CD4-positive, CD25-positive, alpha-beta regulatory T cell (primary cell): ENCODE data around the gene ACOT12. TPM values are rescaled to one million over a fixed set of nuclear protein-coding genes. Genes with fewer than 3 reads are reported as not detected.

Experiments
- ATAC-seq, 2 donors: fragments of 150-1000 bp; cut with Tn5 transposase; one replicate each; pipeline ENCODE4 v1.10.0; 2021; ENCODE audit warnings: low read depth in 2 of 2, moderate number of reproducible peaks in 2 of 2, moderate library complexity in 1 of 2
- DNase-seq, 3 donors: peaks; one replicate each; pipeline versions ENCODE4 v3.0.0 to v3.0.0-alpha.2; 2012 to 2022; ENCODE audit warnings: mixed read lengths in 1 of 3
- H3K27ac ChIP-seq: one replicate; pipeline ENCODE4 v1.7.0; 2013; ENCODE audit warnings: mild to moderate bottlenecking, low read length; ENCODE audit not compliant: insufficient read depth, poor library complexity, severe bottlenecking
- H3K27me3 ChIP-seq: one replicate; pipeline ENCODE4 v1.7.0; 2013; ENCODE audit warnings: low read length; ENCODE audit not compliant: control insufficient read depth, insufficient read depth
- H3K36me3 ChIP-seq: one replicate; pipeline ENCODE4 v1.7.0; 2013; ENCODE audit warnings: mild to moderate bottlenecking, low read length, moderate library complexity; ENCODE audit not compliant: control insufficient read depth, insufficient read depth
- H3K4me1 ChIP-seq: 2 replicates; pipeline ENCODE4 v1.7.0; 2013; ENCODE audit warnings: mild to moderate bottlenecking, low read length; ENCODE audit not compliant: insufficient read depth, control insufficient read depth, poor library complexity, severe bottlenecking
- H3K4me3 ChIP-seq: one replicate; pipeline ENCODE4 v1.7.0; 2013; ENCODE audit warnings: low read depth, mild to moderate bottlenecking, low read length, moderate library complexity
- H3K9me3 ChIP-seq, 2 experiments: 1 replicate in 1 of 2; 2 replicates in 1 of 2; pipeline ENCODE4 v1.7.0; 2013; ENCODE audit warnings: low read length in 2 of 2, mild to moderate bottlenecking in 1 of 2, moderate library complexity in 1 of 2; ENCODE audit not compliant: control insufficient read depth in 2 of 2
- H3K27ac Mint-ChIP-seq, 3 donors: one replicate each; pipeline ENCODE4 v1.8.0; 2020 to 2022; ENCODE audit warnings: mild to moderate bottlenecking in 3 of 3, mixed read lengths in 3 of 3, moderate library complexity in 2 of 3
- H3K27me3 Mint-ChIP-seq: one replicate; pipeline ENCODE4 v1.8.0; 2022; ENCODE audit warnings: mild to moderate bottlenecking, mixed read lengths
- H3K36me3 Mint-ChIP-seq: one replicate; pipeline ENCODE4 v1.8.0; 2020; ENCODE audit warnings: mixed read lengths
- H3K4me1 Mint-ChIP-seq, 4 donors: one replicate each; pipeline ENCODE4 v1.8.0; 2020 to 2022; ENCODE audit warnings: mixed read lengths in 4 of 4, mild to moderate bottlenecking in 1 of 4
- H3K4me3 Mint-ChIP-seq, 4 donors: one replicate each; pipeline ENCODE4 v1.8.0; 2020 to 2022; ENCODE audit warnings: mild to moderate bottlenecking in 4 of 4, mixed read lengths in 4 of 4, moderate library complexity in 3 of 4
- H3K9me3 Mint-ChIP-seq, 7 donors: one replicate each; pipeline ENCODE4 v1.8.0; 2020 to 2022; ENCODE audit warnings: mixed read lengths in 7 of 7, mild to moderate bottlenecking in 3 of 7, moderate library complexity in 2 of 7
- polyA plus RNA-seq, 4 donors: library from polyadenylated mRNA; unstranded; fragments of 300-500 nt; fragmentation: Illumina TruSeq; gene quantifications; one replicate each; pipeline ENCODE4 v1.2.3, GENCODE V29; 2021
- total RNA-seq: library from RNA; stranded (reverse); gene quantifications from one replicate; pipeline ENCODE4 v1.2.3, GENCODE V29; 2022

The ACOT12 gene
- total and polyA plus RNA-seq, 5 donors from 2014 or later, result not detected

GRCh38 chr5:81315830-81316229, 78.1 kb downstream of the ACOT12 start:
- Histone ChIP-seq H3K4me1 (no peaks in the 10 kb centered on the region), H3K27me3 (no peaks in the 10 kb centered on the region), H3K4me3 (no peak overlapping the region), H3K27ac (no peak overlapping the region), H3K36me3 (peaks cover 26% of the 10 kb centered on the region), H3K9me3 (no peaks in the 10 kb centered on the region)
- H3K27ac Mint-ChIP-seq, result no peak overlapping the region
- H3K27me3 Mint-ChIP-seq, result no peaks in the 10 kb centered on the region
- ATAC-seq (no peak), DNase-seq (no peak)
- no peak overlapping the region for H3K4me3 Mint-ChIP-seq
- peaks cover 0 to 2% (median 0%) of the 10 kb centered on the region in 7 donors for H3K9me3 Mint-ChIP-seq
- peaks cover 26% of the 10 kb centered on the region for H3K36me3 Mint-ChIP-seq
- H3K4me1 Mint-ChIP-seq, result peaks cover 0 to 4% (median 2%) of the 10 kb centered on the region in 4 donors

GRCh38 chr5:81315336-81315735, 78.6 kb downstream of the ACOT12 start:
- no peak overlapping the region for H3K4me3 Mint-ChIP-seq

GRCh38 chr5:81314581-81314980, 79.4 kb downstream of the ACOT12 start:
- DNase-seq (no peak), ATAC-seq (no peak)
- H3K4me1 ChIP-seq, result no peaks in the 10 kb centered on the region
- H3K4me3 ChIP-seq, result no peak overlapping the region
- H3K27me3 ChIP-seq, result no peaks in the 10 kb centered on the region
- H3K4me3 Mint-ChIP-seq, result no peak overlapping the region
- H3K27me3 Mint-ChIP-seq, result no peaks in the 10 kb centered on the region
- peaks cover 0 to 2% (median 0%) of the 10 kb centered on the region in 7 donors for H3K9me3 Mint-ChIP-seq
- peaks cover 30% of the 10 kb centered on the region for H3K36me3 ChIP-seq
- peaks cover 33% of the 10 kb centered on the region for H3K36me3 Mint-ChIP-seq
- no peak overlapping the region for H3K27ac ChIP-seq
- no peaks in the 10 kb centered on the region for H3K9me3 ChIP-seq
- peaks cover 0 to 4% (median 2%) of the 10 kb centered on the region in 4 donors for H3K4me1 Mint-ChIP-seq
- H3K27ac Mint-ChIP-seq, result no peak overlapping the region

More at GRCh38 chr5:81315336-81315735, 78.6 kb downstream of the ACOT12 start:
- no peak for ATAC-seq
- Mint-ChIP-seq H3K27ac (no peak overlapping the region), H3K9me3 (peaks cover 0 to 2% (median 0%) of the 10 kb centered on the region in 7 donors), H3K4me1 (peaks cover 0 to 4% (median 2%) of the 10 kb centered on the region in 4 donors), H3K36me3 (peaks cover 28% of the 10 kb centered on the region), H3K27me3 (no peaks in the 10 kb centered on the region)
- H3K36me3 ChIP-seq, result peaks cover 29% of the 10 kb centered on the region
- no peaks in the 10 kb centered on the region for H3K4me1 ChIP-seq
- no peaks in the 10 kb centered on the region for H3K27me3 ChIP-seq
- no peak overlapping the region for H3K4me3 ChIP-seq
- DNase-seq, result no peak
- H3K27ac ChIP-seq, result no peak overlapping the region
- H3K9me3 ChIP-seq, result no peaks in the 10 kb centered on the region

GRCh38 chr5:81313686-81314085, 80.2 kb downstream of the ACOT12 start:
- no peak for DNase-seq
- H3K9me3 Mint-ChIP-seq, result peaks cover 0 to 2% (median 0%) of the 10 kb centered on the region in 7 donors
- no peaks in the 10 kb centered on the region for H3K27me3 ChIP-seq
- peaks cover 38% of the 10 kb centered on the region for H3K36me3 ChIP-seq
- H3K4me1 ChIP-seq, result no peaks in the 10 kb centered on the region
- H3K36me3 Mint-ChIP-seq, result peaks cover 40% of the 10 kb centered on the region
- no peaks in the 10 kb centered on the region for H3K9me3 ChIP-seq
- H3K27ac ChIP-seq, result no peak overlapping the region
- ATAC-seq, result no peak
- no peaks in the 10 kb centered on the region for H3K27me3 Mint-ChIP-seq
- no peak overlapping the region for H3K27ac Mint-ChIP-seq
- no peak overlapping the region for H3K4me3 Mint-ChIP-seq
- H3K4me3 ChIP-seq, result no peak overlapping the region
- H3K4me1 Mint-ChIP-seq, result peaks cover 0 to 4% (median 4%) of the 10 kb centered on the region in 4 donors

GRCh38 chr5:81313278-81313677, 80.7 kb downstream of the ACOT12 start:
- Mint-ChIP-seq H3K4me1 (peaks cover under 1 to 4% (median 3%) of the 10 kb centered on the region in 4 donors), H3K27ac (no peak overlapping the region), H3K9me3 (peaks cover 0 to 2% (median 0%) of the 10 kb centered on the region in 7 donors), H3K36me3 (peaks cover 43% of the 10 kb centered on the region), H3K27me3 (no peaks in the 10 kb centered on the region), H3K4me3 (no peak overlapping the region)
- Histone ChIP-seq H3K4me3 (no peak overlapping the region), H3K27ac (no peak overlapping the region), H3K9me3 (no peaks in the 10 kb centered on the region), H3K36me3 (peaks cover 38% of the 10 kb centered on the region), H3K27me3 (no peaks in the 10 kb centered on the region), H3K4me1 (no peaks in the 10 kb centered on the region)
- ATAC-seq (no peak), DNase-seq (no peak)

- ATAC-seq, result no peak
- Histone ChIP-seq H3K4me3 (no peak overlapping the region), H3K27ac (no peak overlapping the region), H3K36me3 (peaks cover 38% of the 10 kb centered on the region), H3K27me3 (no peaks in the 10 kb centered on the region), H3K4me1 (no peaks in the 10 kb centered on the region), H3K9me3 (no peaks in the 10 kb centered on the region)
- Mint-ChIP-seq H3K4me3 (no peak overlapping the region), H3K27ac (peak overlapping the region in 1 of 3 donors; percentile 59), H3K4me1 (peaks cover 4 to 10% (median 7%) of the 10 kb centered on the region in 4 donors), H3K36me3 (peaks cover 43% of the 10 kb centered on the region), H3K27me3 (no peaks in the 10 kb centered on the region), H3K9me3 (no peaks in the 10 kb centered on the region)
- no peak for DNase-seq
Measured at GRCh38 chr5:81310402-81311063, 83.4 kb downstream of the ACOT12 start.

GRCh38 chr5:81308836-81309235, 85.1 kb downstream of the ACOT12 start:
- peak overlapping the region in 1 of 4 donors; percentile 21 for H3K4me3 Mint-ChIP-seq
- DNase-seq, result no peak
- Histone ChIP-seq H3K9me3 (no peaks in the 10 kb centered on the region), H3K36me3 (peaks cover 44% of the 10 kb centered on the region), H3K4me1 (no peaks in the 10 kb centered on the region), H3K27ac (no peak overlapping the region), H3K4me3 (no peak overlapping the region), H3K27me3 (no peaks in the 10 kb centered on the region)
- H3K36me3 Mint-ChIP-seq, result peaks cover 42% of the 10 kb centered on the region
- no peak overlapping the region for H3K27ac Mint-ChIP-seq
- no peaks in the 10 kb centered on the region for H3K27me3 Mint-ChIP-seq
- H3K4me1 Mint-ChIP-seq, result peaks cover 10 to 21% (median 18%) of the 10 kb centered on the region in 4 donors
- no peak for ATAC-seq
- no peaks in the 10 kb centered on the region for H3K9me3 Mint-ChIP-seq

GRCh38 chr5:81305785-81306184, 88.1 kb downstream of the ACOT12 start:
- Histone ChIP-seq H3K27ac (no peak overlapping the region), H3K36me3 (peaks cover 18% of the 10 kb centered on the region), H3K9me3 (no peaks in the 10 kb centered on the region), H3K27me3 (no peaks in the 10 kb centered on the region), H3K4me3 (no peak overlapping the region), H3K4me1 (peaks cover 18% of the 10 kb centered on the region)
- DNase-seq, result no peak
- Mint-ChIP-seq H3K36me3 (peaks cover 23% of the 10 kb centered on the region), H3K27ac (no peak overlapping the region), H3K9me3 (no peaks in the 10 kb centered on the region), H3K4me1 (peaks cover 14 to 47% (median 34%) of the 10 kb centered on the region in 4 donors), H3K27me3 (no peaks in the 10 kb centered on the region), H3K4me3 (no peak overlapping the region)
- ATAC-seq, result no peak
